K562 (cell line): ENCODE results near the gene BCAP31. TPM values are rescaled to one million over a fixed set of nuclear protein-coding genes. Genes with fewer than 3 reads are reported as not detected.

ENCODE experiments used
- ATAC-seq: fragments of 200-7000 bp; cut with Tn5 transposase; 3 replicates; pipeline ENCODE4 v1.9.1; 2020; ENCODE audit warnings: moderate library complexity
- BruUV-seq: library from RNA; stranded (reverse); fragments of 400-500 nt; replicated peaks from 2 replicates; lab custom pipeline; 2021; lab: Mats Ljungman, UMichigan
- CTCF ChIA-PET: fragments of 300-600 bp; formaldehyde crosslinking; extraction: SDS; loops from one replicate; lab custom pipeline; 2021; ENCODE audit warnings: low intra/inter-chr PET ratio; lab: Yijun Ruan, JAX
- POLR2A ChIA-PET: fragments of 300-600, 350-650 bp; sonication (Branson Sonifier 250); formaldehyde crosslinking; extraction: SDS; loops from one replicate; lab custom pipeline; 2021; ENCODE audit warnings: antibody characterized with exemption, inconsistent platforms; lab: Yijun Ruan, JAX
- DNase-seq, 4 experiments: peaks; one replicate each; pipeline versions ENCODE4 v3.0.0 to v3.0.0-alpha.2; 2011 to 2018; ENCODE audit warnings: low spot score in 3 of 4, mixed read lengths in 3 of 4; ENCODE audit errors: extremely low read depth in 1 of 4
- FAIRE-seq: peaks from 2 replicates; lab custom pipeline; 2011; peaks lifted over from hg19 to GRCh38; lab: Jason Lieb, UNC
- H2AFZ ChIP-seq: 2 replicates; pipeline ENCODE4 v1.6.0; 2011; ENCODE audit warnings: low read depth, low read length, control low read depth, inconsistent platforms
- H3K27ac ChIP-seq: fragments of 200-600 bp; 3 replicates; pipeline ENCODE4 v1.8.0; 2011; ENCODE audit warnings: low read depth, mild to moderate bottlenecking, control low read depth, inconsistent platforms, low read length, moderate library complexity, mixed read lengths; ENCODE audit errors: extremely low read depth
- H3K27me3 ChIP-seq, 2 experiments: fragments of 300-600 bp in 1 of 2; 2 replicates in 1 of 2; 3 replicates in 1 of 2; pipeline versions ENCODE4 v1.6.0 to v1.8.0; 2011; ENCODE audit warnings: inconsistent platforms in 2 of 2, low read length in 2 of 2, mild to moderate bottlenecking in 1 of 2, mixed read lengths in 1 of 2, moderate library complexity in 1 of 2; ENCODE audit not compliant: control insufficient read depth in 2 of 2, insufficient read depth in 2 of 2
- H3K36me3 ChIP-seq: fragments of 300-600 bp; 3 replicates; pipeline ENCODE4 v1.8.0; 2011; ENCODE audit warnings: mild to moderate bottlenecking, low read length, inconsistent platforms; ENCODE audit not compliant: control insufficient read depth, insufficient read depth
- H3K4me1 ChIP-seq, 2 experiments: fragments of 200-600 bp in 1 of 2; replicated peaks in 1 of 2; 2 replicates in 1 of 2; 3 replicates in 1 of 2; pipeline versions ENCODE4 v1.5.1 to v1.8.0; 2011; ENCODE audit warnings: inconsistent platforms in 2 of 2, low read length in 2 of 2, mild to moderate bottlenecking in 1 of 2, mixed read lengths in 1 of 2, moderate library complexity in 1 of 2; ENCODE audit not compliant: control insufficient read depth in 2 of 2, insufficient read depth in 2 of 2
- H3K4me2 ChIP-seq: 2 replicates; pipeline ENCODE4 v1.6.1; 2011; ENCODE audit warnings: low read length, control low read depth, inconsistent platforms, mixed read lengths; ENCODE audit not compliant: insufficient read depth
- H3K4me3 ChIP-seq: fragments of 200-600 bp; sonication (generic), shearing (Covaris generic); 2 replicates; pipeline ENCODE4 v1.5.1; 2016; ENCODE audit warnings: control low read depth, inconsistent platforms
- H3K79me2 ChIP-seq: fragments of 200-600 bp; 3 replicates; pipeline ENCODE4 v1.8.0; 2011; ENCODE audit warnings: low read length, inconsistent platforms; ENCODE audit not compliant: control insufficient read depth, insufficient read depth
- H3K9ac ChIP-seq, 2 experiments: 2 replicates each; pipeline versions ENCODE4 v1.6.0 to v1.6.1; 2011; ENCODE audit warnings: low read depth in 2 of 2, low read length in 2 of 2, control low read depth in 1 of 2, inconsistent platforms in 1 of 2, mild to moderate bottlenecking in 1 of 2, mixed read lengths in 1 of 2; ENCODE audit not compliant: insufficient read depth in 1 of 2
- H3K9me1 ChIP-seq: one replicate; pipeline ENCODE4 v1.6.0; 2011; ENCODE audit warnings: inconsistent platforms, mild to moderate bottlenecking, low read length, moderate library complexity; ENCODE audit not compliant: control insufficient read depth, insufficient read depth
- H3K9me3 ChIP-seq: replicated peaks from 2 replicates; pipeline ENCODE4 v1.5.1; 2011; ENCODE audit warnings: low read depth, low read length, inconsistent platforms; ENCODE audit not compliant: control insufficient read depth, insufficient read depth
- H4K20me1 ChIP-seq: replicated peaks from 2 replicates; pipeline ENCODE4 v1.6.1; 2011; ENCODE audit warnings: low read length, inconsistent platforms, mixed read lengths; ENCODE audit not compliant: control insufficient read depth, insufficient read depth
- MYC ChIP-seq, 2 experiments: fragments of 250-450 bp in 1 of 2; sonication (Bioruptor Pico) in 1 of 2; IDR thresholded peaks; 2 replicates each; pipeline versions ENCODE4 v1.5.1 to v1.6.1; 2012 to 2021; ENCODE audit warnings: low read depth in 2 of 2, borderline replicate concordance in 1 of 2, improper control_type of control experiment in 1 of 2, low read length in 1 of 2, mild to moderate bottlenecking in 1 of 2, moderate library complexity in 1 of 2
- RBBP5 ChIP-seq: fragments of 200-600 bp; sonication (generic); IDR thresholded peaks from 2 replicates; pipeline ENCODE4 v1.6.1; 2012; ENCODE audit warnings: borderline replicate concordance, mild to moderate bottlenecking, low read length, control low read depth, inconsistent platforms; ENCODE audit not compliant: insufficient read depth, poor library complexity, severe bottlenecking
- RUNX1 ChIP-seq: sonication (generic); IDR thresholded peaks from 2 replicates; pipeline ENCODE4 v1.6.1; 2016; ENCODE audit warnings: antibody characterized with exemption, low read depth
- ZFP1 ChIP-seq: fragments of 450-650 bp; formaldehyde crosslinking; IDR thresholded peaks from 2 replicates; pipeline ENCODE4 v1.4.0; 2020; ENCODE audit warnings: mild to moderate bottlenecking, mixed read lengths
- ZFP36 ChIP-seq: fragments of 150-350 bp; IDR thresholded peaks from 2 replicates; pipeline ENCODE4 v1.6.1; 2018; ENCODE audit warnings: low read length, low read depth; ENCODE audit not compliant: partially characterized antibody
- WGBS: fragments of 100-300 bp; shearing (Covaris generic); methylation state at CpG from one replicate; pipeline ENCODE4 v1.1.6; 2016; ENCODE audit warnings: low coverage, mixed read lengths; ENCODE audit not compliant: insufficient coverage; ENCODE audit errors: missing lambda C conversion rate; 5-methylcytosine and 5-hydroxymethylcytosine counted together
- in situ Hi-C: fragments of 300-500 bp; cut with MboI; formaldehyde crosslinking; loops from 4 replicates; pipeline ENCODE4 v1.15.0; 2018; ENCODE audit warnings: inconsistent platforms, mixed read lengths
- intact Hi-C: fragments of 100-400 bp; cut with micrococcal nuclease; formaldehyde crosslinking; loops from 2 replicates; pipeline ENCODE4 v1.14.2; 2022
- polyA plus RNA-seq, 8 experiments: library from polyadenylated mRNA; depleted of rRNA in 4 of 8; stranded (reverse) in 5 of 8; unstranded in 3 of 8; fragments of >200 nt; fragmentation: Nextera tagmentation in 2 of 8; fragmentation: Illumina TruSeq in 1 of 8; extraction: Ambion mirVana in 2 of 8; extraction: Trizol in 1 of 8; gene quantifications; 2 replicates each; pipeline versions ENCODE4 v1.2.1 to v1.2.3, GENCODE V29; 2011 to 2014; ENCODE audit warnings: inconsistent platforms in 1 of 8, missing spikeins in 1 of 8
- total RNA-seq, 7 experiments: library from RNA; depleted of rRNA in 6 of 7; stranded (reverse); fragments of >200 nt in 6 of 7; fragmentation: Illumina TruSeq in 2 of 7; extraction: Trizol in 2 of 7; gene quantifications; 2 replicates each; pipeline versions ENCODE4 v1.2.1 to v1.2.3, GENCODE V29; 2011 to 2021; ENCODE audit warnings: low replicate concordance in 1 of 7
- TF ChIP-seq, protein P1 (sequence below): IDR thresholded peaks from 2 replicates; pipeline ENCODE4 v1.6.1; 2011; ENCODE audit warnings: borderline replicate concordance, low read depth, mild to moderate bottlenecking, moderate library complexity, low read length; ENCODE audit not compliant: insufficient read depth, poor library complexity, severe bottlenecking
- TF ChIP-seq, protein P2 (sequence below): fragments of 450-650 bp; IDR thresholded peaks from 2 replicates; pipeline ENCODE4 v1.7.0; 2016; ENCODE audit warnings: borderline replicate concordance

Gene BCAP31
- total and polyA plus RNA-seq, 9 of the 15 experiments (the other 6 are each of a cell fraction or from before 2014, with no cell fraction given) = 156 to 683 (median 188) TPM

DNA sequence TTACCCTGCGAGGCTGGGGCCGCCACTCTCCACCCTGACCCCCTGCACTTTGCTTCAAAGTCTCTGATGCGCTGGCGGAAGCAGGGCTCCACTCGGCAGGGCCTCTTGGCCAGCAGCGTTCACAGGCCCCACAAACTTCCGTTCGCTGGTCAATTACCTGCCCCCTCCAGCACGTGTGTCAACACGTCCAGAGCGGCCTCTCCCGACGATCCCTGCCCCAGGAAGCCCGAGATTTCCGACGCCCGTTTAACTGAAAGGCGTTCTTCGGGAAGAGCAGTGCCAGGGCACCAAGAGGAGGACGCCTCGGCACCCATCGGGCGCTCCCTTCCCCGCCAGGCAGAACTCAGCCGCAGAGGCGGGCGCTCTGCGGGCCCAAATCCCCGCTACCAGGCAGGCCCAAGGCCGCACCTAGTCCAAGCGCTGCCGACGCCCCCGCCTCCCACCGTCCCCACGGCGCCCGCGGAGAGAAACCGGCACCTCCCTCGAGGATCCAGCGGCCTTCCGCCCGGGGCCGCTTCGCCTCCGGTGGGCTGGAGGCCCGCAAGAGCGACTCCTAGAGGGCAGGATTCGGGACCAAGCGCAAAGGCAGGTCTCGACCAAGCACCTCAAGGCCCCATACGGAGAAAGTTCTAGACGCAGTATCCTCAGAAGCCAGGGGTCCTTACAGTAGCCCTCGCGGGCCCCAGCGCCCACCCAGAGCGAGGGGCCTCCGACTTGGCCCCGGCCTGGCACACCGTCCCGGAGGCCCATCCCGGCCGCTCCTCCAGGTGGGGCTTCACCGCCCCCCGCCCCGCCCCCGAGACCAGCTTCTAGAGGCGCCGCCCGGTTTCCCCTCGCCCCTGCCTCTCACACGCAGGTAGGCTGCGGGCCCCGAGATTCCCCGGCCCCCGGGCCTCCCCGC is 586 bp downstream of the BCAP31 start:
- peak overlapping the region; percentile 96 for H3K4me2 ChIP-seq
- under 1% methylated on average over 45 of the region's 78 CpGs for WGBS
- peaks cover 60% of the 10 kb centered on the region for H3K79me2 ChIP-seq
- H3K36me3 ChIP-seq = peaks cover 40% of the 10 kb centered on the region
- H3K9me1 ChIP-seq = no peaks in the 10 kb centered on the region
- peak; percentile 60 for ATAC-seq
- H3K27me3 ChIP-seq = no peaks in the 10 kb centered on the region
- ChIA-PET POLR2A (interaction anchor here (0.6 kb wide), 1 partner anchor 325 kb away, joined by 3 read pairs; no protein-coding TSS in a partner anchor), CTCF (no interaction called here)
- in situ Hi-C loops = no loop called here
- FAIRE-seq = no peak
- H3K9ac ChIP-seq = peak overlapping the region; percentile 91 to 97
- peak overlapping the region; percentile 92 for H3K4me3 ChIP-seq
- H3K9me3 ChIP-seq = no peaks in the 10 kb centered on the region
- peak overlapping the region; percentile 87 for H3K27ac ChIP-seq
- peak; percentile 62 to 74 (median 66) for DNase-seq
- peaks cover 39 to 54% of the 10 kb centered on the region in 2 experiments for H3K4me1 ChIP-seq
- peak overlapping the region; percentile 38; the same call in 1 of the 2 replicates for H2AFZ ChIP-seq
- peaks cover 10% of the 10 kb centered on the region for H4K20me1 ChIP-seq
- BruUV-seq = no TSS peak
- intact Hi-C loops = no loop called here
- TF ChIP-seq RUNX1 (no peak), ZFP36 (no peak), MYC (IDR thresholded peaks at IDR 0.05; ENCODE audit: low read depth, low read length) (peak; percentile 16; the same call in 1 of the 2 replicates), MYC (CRISPR knock-in tag; IDR thresholded peaks at IDR 0.05; ENCODE audit: borderline replicate concordance, low read depth) (no peak), RBBP5 (peak; percentile 61), ZFP1 (no peak)
- TF ChIP-seq, protein P1, sequence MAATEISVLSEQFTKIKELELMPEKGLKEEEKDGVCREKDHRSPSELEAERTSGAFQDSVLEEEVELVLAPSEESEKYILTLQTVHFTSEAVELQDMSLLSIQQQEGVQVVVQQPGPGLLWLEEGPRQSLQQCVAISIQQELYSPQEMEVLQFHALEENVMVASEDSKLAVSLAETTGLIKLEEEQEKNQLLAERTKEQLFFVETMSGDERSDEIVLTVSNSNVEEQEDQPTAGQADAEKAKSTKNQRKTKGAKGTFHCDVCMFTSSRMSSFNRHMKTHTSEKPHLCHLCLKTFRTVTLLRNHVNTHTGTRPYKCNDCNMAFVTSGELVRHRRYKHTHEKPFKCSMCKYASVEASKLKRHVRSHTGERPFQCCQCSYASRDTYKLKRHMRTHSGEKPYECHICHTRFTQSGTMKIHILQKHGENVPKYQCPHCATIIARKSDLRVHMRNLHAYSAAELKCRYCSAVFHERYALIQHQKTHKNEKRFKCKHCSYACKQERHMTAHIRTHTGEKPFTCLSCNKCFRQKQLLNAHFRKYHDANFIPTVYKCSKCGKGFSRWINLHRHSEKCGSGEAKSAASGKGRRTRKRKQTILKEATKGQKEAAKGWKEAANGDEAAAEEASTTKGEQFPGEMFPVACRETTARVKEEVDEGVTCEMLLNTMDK = peak; percentile 69
- TF ChIP-seq, protein P2, sequence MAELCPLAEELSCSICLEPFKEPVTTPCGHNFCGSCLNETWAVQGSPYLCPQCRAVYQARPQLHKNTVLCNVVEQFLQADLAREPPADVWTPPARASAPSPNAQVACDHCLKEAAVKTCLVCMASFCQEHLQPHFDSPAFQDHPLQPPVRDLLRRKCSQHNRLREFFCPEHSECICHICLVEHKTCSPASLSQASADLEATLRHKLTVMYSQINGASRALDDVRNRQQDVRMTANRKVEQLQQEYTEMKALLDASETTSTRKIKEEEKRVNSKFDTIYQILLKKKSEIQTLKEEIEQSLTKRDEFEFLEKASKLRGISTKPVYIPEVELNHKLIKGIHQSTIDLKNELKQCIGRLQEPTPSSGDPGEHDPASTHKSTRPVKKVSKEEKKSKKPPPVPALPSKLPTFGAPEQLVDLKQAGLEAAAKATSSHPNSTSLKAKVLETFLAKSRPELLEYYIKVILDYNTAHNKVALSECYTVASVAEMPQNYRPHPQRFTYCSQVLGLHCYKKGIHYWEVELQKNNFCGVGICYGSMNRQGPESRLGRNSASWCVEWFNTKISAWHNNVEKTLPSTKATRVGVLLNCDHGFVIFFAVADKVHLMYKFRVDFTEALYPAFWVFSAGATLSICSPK = no peak
